CD4-positive, alpha-beta T cell treated with Interleukin-4 for 4 hours (primary cell): ENCODE data around the gene CFHR5.
"Not testable (repeated sequence)": the region's sequence is repeated elsewhere in the genome, so short reads cannot be mapped to it uniquely, and the experiment has no call there.

Experiments used
- DNase-seq: peaks from one replicate; pipeline ENCODE4 v3.0.0-alpha.2; 2020

Gene CFHR5

DNA sequence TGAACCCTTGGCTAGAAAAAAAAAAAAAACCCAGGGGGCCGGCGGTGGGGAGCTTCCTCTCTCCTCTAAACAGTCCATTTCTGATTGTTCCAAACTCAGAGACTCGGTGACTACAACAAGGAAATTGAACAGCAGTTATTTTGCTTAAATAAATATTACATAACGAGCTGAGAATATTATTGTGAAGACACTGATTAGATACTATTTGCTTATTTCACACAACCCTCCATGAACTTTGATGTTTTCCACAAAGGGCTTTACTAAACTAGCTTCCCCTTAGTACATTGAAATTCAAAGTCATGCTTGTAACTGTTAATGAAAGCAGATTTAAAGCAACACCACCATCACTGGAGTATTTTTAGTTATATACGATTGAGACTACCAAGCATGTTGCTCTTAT is at the start of gene CFHR5:
CFHR5 (plus strand) TSS at position 279 of the 400 bp plus-strand sequence; CDS start at position 388, 109 bp downstream.
- DNase-seq, result no peak

DNA sequence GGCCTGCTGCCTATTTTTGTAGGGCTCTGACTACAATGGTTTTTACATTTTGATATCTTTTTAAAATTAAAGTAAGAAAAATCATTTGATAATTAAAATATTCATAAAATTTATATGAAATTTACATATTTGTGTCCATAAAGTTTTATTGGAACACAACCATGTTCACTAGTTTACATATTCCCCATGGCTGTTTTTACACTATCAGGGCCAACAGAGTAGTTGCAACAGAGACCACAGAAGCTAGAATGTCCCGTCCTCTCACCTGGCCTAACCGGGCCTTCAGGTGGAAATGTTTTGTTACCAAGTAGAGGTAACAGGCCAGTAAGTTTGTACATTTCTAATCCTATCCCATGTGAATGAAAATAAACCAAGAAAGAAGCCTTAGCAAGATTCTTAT is 44.5 kb upstream of the CFHR5 start:
- not testable (repeated sequence) for DNase-seq

DNA sequence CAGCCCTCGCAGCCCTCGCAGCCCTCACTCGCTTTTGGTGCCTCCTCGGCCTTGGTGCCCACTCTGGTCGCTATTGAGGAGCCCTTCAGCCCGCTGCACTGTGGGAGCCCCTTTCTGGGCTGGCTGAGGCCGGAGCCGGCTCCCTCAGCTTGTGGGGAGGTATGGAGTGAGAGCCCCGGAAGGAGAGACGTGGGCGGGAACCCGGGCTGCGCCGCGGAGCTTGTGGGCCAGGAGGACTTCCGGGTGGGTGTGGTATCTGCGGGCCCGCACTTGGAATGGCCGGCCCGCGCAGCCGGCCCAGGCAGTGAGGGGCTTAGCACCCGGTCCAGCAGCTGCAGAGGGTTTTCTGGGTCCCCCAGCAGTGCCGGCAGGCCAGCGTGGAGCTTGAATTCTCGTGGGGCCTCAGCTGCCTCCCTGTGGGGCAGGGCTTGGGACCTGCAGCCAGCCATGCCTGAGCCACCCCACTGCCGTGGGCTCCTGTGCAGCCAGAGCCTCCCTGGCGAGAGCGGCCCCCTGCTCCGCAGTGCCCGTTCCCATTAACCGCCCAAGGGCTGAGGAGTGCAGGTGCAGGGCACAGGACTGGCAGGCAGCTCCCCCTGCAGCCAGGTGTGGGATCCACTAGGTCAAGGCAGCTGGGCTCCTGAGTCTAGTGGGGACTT is 43.7 kb upstream of the CFHR5 start:
- DNase-seq, result no peak

DNA sequence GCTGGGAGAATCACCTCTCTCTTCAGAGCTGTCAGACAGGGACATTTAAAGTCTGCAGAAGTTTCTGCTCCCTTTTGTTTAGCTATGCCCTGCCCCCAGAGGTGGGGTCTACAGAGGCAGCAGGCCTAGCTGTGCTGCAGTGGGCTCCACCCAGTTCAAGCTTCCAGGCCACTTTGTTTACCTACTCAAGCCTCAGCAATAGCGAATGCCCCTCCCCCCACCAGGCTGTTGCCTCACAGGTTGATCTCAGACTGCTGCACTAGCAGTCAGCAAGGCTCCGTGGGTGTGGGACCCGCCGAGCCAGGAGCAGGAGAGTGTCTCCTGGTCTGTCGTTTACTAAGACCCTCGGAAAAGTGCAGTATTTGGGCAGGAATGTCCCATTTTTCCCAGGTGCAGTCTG is 35.9 kb upstream of the CFHR5 start:
- DNase-seq, result not testable (repeated sequence)

DNA sequence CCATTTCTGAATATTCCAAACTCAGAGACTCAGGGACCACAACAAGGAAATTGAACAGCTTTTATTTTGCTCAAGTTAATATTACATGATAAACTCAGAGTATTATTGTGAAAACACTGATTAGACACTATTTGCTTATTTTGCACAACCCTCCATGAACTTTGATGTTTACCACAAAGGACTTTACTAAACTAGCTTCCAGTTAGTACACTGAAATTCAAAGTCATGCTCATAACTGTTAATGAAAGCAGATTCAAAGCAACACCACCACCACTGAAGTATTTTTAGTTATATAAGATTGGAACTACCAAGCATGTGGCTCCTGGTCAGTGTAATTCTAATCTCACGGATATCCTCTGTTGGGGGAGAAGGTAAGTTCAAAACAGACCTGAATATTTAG is 33.8 kb upstream of the CFHR5 start, which contains the start of gene CFHR2:
CFHR2 (plus strand) TSS at position 171 of the 400 bp plus-strand sequence; CDS start at position 314, 143 bp downstream.
- not testable (repeated sequence) for DNase-seq

DNA sequence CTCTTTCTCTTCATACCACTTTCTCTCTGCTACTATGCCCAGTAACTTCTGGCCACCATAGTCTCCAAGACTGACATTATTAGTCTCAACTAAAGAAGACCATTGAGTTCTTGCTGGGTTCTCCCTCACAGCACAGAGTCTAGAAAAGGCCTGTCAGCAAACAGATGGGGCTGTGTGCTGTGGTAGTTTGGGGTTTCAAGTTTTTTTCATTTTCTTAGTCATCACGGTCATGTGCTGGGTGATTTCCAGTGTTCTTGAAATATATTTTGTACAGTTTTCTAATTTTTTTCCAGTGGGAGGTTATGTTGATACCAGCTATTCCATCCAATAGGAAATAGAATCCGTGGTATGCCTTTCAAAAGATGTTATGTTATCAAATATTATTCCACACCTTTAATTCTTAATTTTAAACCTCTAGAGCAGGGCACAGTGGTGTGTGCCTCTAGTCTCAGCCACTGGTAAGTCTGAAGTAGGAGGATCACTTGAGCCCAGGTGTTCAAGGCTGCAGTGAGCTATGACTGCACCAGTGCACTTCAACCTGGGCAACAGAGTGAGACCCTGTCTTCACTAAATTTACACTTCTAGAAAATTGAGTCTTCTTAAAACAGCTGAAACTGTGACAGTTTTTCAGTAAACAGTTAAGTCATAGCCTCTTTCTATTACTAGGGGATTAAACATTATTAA is 25.5 kb upstream of the CFHR5 start:
- no peak for DNase-seq

DNA sequence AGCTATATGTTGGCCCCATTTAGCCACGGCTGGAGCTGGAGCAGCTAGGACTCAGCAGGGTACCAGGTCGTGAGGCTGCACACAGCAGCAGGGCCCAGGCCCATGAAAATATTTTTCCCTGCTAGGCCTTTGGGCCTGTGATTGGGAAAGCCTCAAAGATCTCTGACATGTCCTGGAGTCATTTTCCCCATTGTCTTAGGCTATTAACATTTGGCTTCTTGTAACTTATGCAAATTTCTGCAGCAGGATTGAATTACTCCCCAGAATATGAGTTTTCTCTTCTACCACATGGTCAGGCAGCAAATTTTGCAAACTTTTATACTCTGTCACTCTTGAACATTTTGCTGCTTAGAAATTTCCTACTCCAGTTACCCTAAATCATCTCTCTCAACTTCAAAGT is 22.6 kb upstream of the CFHR5 start:
- DNase-seq, result no peak

DNA sequence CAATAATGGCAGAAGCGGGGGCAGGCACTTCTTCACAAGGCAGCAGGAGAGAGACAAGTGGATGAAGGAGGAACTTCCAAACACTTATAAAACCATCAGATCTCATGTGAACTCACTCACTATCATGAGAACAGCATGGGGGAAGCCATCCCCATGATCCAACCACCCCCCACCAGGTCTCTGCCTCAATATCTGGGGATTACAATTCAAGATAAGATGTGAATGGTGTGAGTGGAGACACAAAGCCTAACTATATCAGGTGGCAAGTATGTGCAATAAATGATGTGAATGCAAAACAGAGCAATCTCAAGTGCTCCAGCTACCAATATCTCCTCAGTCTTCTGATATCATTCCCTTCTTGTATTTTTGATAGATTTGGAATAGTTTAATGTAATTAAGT is 21.4 kb upstream of the CFHR5 start:
- no peak for DNase-seq

DNA sequence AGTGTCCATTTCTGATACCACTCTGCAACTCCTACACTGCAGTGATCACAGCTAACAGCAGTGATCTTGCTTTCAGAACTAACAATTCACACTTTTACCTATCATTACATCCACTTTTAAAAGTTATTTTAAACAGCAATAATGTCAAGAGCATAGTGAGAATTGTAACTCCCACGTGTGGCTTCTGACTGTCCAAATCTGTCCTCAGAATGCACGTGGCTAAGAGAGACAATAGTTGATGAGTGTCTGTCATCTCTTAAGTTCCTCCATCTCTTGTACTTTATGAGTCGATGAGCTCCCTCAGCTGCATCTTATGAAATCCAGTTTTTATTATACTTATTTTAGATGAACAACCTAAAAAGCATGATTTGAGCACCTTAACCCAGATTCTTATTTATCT is 16.5 kb upstream of the CFHR5 start:
- no peak for DNase-seq

DNA sequence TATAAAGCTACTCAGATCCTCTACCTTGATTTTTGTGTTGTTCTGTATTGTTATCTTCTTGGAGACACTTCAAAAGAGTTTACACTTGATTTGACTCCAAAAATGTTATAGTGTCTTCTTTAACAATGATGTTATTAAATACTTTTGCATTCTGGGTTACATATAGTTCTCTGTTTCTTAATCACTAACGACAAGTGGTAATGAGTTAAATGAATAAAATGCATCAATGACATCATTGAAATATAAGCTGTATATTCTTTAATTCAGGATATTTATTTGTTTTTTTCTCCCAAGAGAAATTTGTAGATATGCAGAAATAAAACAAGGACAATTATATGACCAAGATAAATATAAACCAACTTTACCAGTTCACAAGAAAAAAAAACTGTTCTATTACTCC is 7.2 kb upstream of the CFHR5 start:
- no peak for DNase-seq

DNA sequence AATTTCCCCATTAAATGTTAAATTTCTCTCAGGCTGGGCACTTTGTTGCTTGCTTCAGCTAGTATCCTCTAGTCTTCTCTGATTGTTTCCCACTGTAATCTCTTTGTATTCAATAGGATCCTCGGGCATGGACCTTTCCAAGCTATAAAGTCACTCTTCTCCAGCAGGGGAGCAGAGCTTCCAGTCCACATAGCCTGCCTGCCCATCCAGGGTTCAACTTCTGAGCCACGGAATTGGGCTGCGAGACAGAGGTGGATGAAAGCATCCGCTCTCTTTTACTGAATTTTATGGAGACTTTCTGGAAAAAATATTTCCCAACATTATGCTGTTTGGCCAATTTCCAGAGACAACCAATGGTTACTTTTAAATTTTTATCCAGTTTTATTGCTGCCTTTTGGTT is 1.1 kb upstream of the CFHR5 start:
- no peak for DNase-seq

DNA sequence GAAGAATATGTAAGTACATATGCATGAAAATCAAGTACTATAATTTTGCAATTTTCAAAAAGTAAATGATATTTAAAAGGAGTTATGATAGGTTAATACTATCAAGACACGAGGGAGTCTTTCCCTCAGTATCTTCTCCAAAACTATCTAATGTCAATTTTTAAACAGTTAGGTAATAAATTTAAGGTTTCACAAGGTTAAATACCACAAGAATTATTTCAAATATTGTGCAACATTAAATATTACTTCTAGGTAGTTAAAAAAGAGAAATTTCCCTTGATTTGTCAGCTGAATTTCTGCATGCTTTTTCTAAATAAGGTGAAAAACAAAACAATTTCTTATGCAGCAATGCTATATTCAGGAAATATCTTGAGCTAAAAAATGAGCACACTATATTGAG is 3.5 kb downstream of the CFHR5 start:
- DNase-seq, result no peak

DNA sequence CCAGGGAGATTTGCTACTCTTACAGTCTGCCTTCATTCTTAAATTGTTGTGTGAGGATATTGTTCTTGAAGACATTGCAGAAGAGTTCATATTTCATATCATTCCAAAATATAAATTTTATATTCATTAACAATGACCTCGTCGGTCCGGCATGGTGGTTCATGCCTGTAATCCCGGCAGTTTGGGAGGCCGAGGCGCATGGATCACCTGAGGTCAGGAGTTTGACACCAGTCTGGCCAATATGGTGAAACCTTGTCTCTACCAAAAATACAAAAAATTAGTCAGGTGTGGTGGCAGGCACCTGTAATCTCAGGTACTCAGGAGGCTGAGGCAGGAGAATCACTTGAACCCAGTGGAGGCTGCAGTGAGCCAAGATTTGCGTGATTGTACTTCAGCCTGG is 4.9 kb downstream of the CFHR5 start:
- DNase-seq, result not testable (repeated sequence)

DNA sequence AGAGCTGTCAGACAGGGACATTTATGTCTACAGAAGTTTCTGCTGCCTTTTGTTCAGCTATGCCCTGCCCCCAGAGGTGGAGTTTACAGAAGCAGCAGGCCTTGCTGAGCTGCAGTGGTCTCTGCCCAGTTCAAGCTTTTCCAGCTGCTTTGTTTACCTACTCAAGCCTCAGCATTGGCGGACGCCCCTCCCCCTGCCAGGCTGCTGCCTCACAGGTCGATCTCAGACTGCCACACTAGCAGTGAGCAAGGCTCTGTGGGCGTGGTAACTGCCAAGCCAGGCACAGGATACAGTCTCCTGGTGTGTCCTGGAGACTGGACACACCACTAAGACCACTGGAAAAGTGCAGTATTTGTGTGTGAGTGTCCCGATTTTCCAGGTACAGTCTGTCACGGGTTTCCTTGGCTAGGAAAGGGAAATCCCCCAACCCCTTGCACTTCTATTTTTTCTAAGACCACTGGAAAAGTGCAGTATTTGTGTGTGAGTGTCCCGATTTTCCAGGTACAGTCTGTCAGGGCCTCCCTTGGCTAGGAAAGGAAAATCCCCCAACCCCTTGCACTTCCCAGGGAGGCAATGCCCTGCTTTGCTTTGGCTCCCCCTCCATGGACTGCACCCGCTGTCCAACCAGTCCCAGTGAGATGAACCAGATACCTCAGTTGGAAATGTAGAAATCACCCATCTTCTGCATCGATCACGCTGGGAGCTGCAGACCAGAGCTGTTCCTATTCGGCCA is 14.7 kb downstream of the CFHR5 start:
- DNase-seq, result not testable (repeated sequence)

DNA sequence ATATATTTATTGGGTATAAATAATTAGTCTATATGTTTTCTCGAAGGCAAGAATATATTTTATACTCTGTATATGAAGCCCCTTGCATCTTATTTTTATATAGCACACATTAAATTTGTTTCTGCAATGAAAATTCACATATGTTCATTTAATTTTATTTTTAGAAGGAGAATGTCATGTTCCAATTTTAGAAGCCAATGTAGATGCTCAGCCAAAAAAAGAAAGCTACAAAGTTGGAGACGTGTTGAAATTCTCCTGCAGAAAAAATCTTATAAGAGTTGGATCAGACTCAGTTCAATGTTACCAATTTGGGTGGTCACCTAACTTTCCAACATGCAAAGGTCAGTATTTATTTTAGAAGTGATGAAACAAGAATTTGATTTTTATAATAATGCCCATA is 16.6 kb downstream of the CFHR5 start:
- DNase-seq, result no peak

DNA sequence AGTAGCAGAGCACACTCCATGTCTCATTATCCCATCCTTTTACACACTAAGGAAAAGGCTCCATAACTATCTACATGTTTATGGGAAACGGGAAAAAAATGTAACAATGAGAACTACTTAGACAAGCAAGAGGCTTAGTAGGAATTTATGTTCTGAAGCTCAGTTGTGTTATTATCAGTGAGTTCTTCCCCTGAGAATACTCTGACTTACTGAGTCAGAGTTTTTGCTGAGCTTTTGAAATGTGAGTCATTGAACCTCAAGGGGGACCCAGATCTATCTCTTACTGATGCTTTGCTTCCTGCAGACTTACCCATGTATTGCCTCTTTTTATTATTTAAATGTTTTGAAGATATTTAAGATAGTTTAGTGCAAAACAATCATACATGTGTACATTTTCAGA is 20.1 kb downstream of the CFHR5 start:
- no peak for DNase-seq

DNA sequence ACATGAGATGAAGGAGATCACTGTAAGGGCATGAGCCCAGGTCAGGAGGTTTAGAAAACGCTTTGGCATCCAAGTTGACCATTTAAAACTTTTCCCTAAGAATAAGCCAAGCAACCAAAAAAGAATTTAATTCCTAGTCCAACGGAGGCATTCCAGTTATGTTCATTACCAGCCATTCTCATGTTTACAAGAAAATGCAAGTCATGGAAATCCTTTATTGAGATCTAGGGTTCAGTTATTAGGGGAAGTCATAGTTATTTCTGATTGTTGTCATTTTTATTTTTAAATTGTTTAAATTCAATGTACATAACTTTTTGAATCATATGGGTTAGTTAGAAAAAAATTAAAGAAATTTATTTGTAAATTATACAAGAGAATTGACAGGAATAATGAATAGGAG is 24.5 kb downstream of the CFHR5 start:
- no peak for DNase-seq

DNA sequence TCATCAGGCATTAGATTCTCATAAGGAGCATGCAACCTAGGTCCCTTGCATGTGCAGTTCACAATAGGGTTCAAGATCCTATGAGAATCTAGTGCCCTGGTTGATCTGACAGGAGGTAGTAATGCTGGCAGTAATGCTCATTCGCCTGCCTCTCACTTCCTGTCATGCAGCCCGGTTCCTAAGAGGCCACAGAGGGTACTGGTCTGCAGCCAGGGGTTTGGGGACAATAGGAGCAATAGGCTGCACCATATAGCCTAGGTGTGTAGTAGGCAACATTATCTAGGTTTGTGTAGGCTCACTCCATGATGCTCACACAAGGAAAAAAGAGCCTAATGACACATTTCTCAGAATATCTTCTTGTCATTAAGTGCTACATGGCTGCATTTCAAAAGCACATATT is 25.8 kb downstream of the CFHR5 start:
- DNase-seq, result no peak

DNA sequence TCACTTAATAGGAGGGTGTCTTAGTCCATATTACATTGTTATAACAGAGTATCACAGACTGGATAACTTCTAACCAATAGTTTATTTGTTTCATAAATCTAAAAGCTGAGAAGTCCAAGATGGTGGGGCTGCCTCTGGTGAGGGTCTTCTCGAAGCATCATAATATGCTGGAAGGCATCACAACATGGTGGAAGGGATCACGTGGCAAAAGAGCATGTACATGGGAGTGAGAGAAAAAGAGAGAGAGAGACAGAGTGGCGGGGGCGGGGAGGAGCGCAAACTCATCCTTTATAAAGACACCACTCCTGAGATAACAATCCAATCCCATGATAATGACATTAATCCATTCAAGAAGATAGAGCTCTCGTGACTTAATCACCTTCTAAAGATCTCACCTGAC is 31.5 kb downstream of the CFHR5 start:
- DNase-seq, result no peak

DNA sequence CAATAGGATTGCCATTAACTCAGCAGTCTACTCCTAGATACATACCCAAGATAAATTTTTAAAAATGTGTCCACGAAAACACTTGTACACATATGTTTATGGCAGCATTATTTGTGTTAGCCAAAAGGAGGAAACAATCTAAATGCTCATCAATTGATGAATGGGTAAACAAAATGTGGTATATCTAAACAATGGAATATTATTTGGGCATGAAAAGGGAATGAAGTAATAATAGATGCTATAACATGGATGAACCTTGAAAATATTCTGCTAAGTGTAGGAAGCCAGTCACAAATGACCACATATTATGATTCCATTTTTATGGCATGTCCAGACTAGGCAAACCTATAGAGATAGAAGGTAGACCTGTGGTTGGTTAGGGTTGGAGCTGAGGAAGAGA is 34.3 kb downstream of the CFHR5 start:
- no peak for DNase-seq

DNA sequence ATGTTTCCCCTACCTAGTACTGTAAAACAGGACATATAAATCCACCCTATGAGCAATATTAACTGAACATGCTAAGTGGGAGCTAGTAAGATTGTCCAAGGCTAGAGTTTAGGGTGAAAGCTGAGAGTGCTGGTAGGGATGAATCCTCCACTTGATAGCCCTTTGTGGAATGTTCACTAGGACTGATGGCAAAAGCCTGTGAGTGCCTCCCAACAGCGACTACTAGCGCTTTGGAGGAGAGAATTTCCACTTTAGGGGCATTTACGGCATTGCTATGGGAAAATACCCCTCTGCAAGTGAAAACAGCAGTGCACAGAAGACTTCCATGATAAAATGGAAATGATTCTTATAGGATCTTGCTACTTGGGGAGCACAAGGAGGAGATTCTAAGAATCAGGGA is 35.9 kb downstream of the CFHR5 start:
- DNase-seq, result no peak

DNA sequence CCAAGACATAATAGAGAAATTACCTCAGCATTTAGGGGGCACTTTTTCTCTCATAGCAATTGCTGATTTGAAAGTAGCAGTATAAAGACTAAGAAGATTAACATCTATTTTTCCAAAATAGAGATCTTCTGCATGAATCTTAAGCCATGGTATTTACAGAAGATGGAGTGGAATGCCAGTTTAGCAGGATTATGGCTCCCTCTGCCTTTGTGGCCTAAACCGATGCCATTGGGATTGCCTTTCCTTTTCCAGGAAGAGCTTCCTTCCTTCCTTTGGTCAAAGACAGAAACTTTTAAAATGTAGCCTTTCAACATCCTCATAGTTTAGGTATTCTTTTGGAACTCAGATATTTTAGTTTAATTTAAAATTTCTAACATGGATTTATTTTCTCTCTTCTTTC is 39.4 kb downstream of the CFHR5 start:
- DNase-seq, result no peak

DNA sequence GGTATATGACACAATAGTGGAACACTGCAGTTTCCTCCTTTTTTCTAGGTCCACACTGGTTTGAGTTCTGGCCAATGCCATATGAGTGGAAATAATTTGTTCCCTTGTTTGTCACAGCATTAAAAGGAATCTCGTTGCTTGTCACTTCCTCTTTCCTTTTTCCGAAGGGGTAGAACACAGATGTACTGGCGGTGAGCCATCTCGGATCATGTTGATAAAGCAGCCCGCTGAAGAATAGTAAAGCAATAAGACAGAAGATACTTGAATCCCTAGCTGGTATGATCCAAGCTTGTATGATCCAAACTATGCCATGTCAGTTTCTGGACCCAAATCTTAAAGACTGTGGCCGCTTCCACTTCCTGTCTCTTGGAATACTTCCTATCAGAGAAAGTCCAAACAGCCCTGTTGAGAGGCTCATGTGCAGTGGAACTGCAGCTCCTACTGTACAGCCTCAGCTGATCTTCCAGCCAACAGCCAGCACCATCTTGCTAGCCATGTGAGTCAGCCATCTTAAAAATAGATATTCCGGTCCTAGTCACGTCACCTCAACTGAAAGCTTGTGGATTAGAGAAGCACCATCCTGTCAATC is 40.3 kb downstream of the CFHR5 start:
- DNase-seq, result no peak

DNA sequence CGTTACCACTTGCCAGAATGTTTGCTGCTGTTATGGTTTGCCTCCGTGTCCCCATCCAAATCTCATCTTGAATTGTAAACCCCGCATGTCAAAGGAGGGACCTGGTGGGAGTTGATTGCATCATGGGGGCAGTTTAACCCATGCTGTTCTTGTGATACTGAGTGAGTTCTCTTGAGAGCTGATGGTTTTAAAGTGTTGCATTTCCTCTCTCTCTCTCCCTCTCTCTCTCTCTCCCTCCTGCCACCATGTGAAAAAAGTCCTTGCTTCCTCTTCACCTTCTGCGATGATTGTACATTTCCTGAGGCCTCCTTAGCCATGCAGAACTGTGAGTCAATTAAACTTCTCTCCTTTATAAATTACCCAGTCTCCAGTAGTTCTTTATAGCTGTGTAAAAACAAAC is 44.4 kb downstream of the CFHR5 start:
- no peak for DNase-seq
